IgD-negative memory B cell (primary cell): ENCODE results near the gene TRAPPC3L. TPM values are rescaled to one million over a fixed set of nuclear protein-coding genes. Genes with fewer than 3 reads are reported as not detected.

Experiments used
- H3K27ac Mint-ChIP-seq, 3 donors: one replicate each; pipeline ENCODE4 v1.8.0; 2020 to 2022; ENCODE audit warnings: mild to moderate bottlenecking in 3 of 3, mixed read lengths in 3 of 3, moderate library complexity in 1 of 3
- H3K27me3 Mint-ChIP-seq: one replicate; pipeline ENCODE4 v1.8.0; 2021; ENCODE audit warnings: mixed read lengths
- H3K36me3 Mint-ChIP-seq: one replicate; pipeline ENCODE4 v1.8.0; 2020; ENCODE audit warnings: mild to moderate bottlenecking, mixed read lengths
- H3K4me1 Mint-ChIP-seq, 3 donors: one replicate each; pipeline ENCODE4 v1.8.0; 2020 to 2022; ENCODE audit warnings: mixed read lengths in 3 of 3, mild to moderate bottlenecking in 1 of 3
- H3K4me3 Mint-ChIP-seq, 4 donors: one replicate each; pipeline ENCODE4 v1.8.0; 2020 to 2022; ENCODE audit warnings: mild to moderate bottlenecking in 4 of 4, mixed read lengths in 4 of 4, moderate library complexity in 3 of 4
- H3K9me3 Mint-ChIP-seq, 3 donors: one replicate each; pipeline ENCODE4 v1.8.0; 2020 to 2021; ENCODE audit warnings: mixed read lengths in 3 of 3, mild to moderate bottlenecking in 1 of 3
- polyA plus RNA-seq: library from polyadenylated mRNA; unstranded; fragments of 300-500 nt; fragmentation: Illumina TruSeq; gene quantifications from one replicate; pipeline ENCODE4 v1.2.3, GENCODE V29; 2021

Gene TRAPPC3L
- polyA plus RNA-seq, 1 donor from 2014 or later = not detected

- no peaks in the 10 kb centered on the region for H3K9me3 Mint-ChIP-seq
- no peak overlapping the region for H3K4me3 Mint-ChIP-seq
- H3K27me3 Mint-ChIP-seq = no peaks in the 10 kb centered on the region
- no peaks in the 10 kb centered on the region for H3K36me3 Mint-ChIP-seq
- peaks cover 11 to 22% (median 12%) of the 10 kb centered on the region in 3 donors for H3K4me1 Mint-ChIP-seq
- no peak overlapping the region for H3K27ac Mint-ChIP-seq
These were observed 88.6 kb downstream of the TRAPPC3L start for GRCh38 chr6:116456927-116457326.

DNA sequence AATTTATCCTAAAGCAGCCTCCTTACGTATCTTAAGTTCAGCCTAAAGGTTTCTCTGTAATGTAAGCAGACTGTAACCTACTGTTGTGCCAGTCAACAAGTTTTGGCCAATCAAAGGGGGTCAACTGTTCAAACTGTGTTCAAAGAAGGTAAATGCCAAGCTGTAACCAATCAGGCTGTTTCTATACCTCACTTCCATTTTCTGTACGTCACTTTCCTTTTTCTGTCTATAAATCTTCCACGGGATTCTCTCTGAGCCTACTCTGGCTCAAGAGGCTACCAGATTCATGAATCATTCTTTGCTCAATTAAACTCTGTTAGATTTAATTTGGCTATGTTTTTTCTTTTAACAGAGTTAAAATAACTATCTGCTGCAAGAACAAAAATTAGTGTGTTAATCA, 89.4 kb downstream of the TRAPPC3L start:
- Mint-ChIP-seq H3K9me3 (no peaks in the 10 kb centered on the region), H3K36me3 (no peaks in the 10 kb centered on the region), H3K4me1 (peaks cover 9 to 20% (median 9%) of the 10 kb centered on the region in 3 donors), H3K27ac (no peak overlapping the region), H3K4me3 (no peak overlapping the region), H3K27me3 (no peaks in the 10 kb centered on the region)

DNA sequence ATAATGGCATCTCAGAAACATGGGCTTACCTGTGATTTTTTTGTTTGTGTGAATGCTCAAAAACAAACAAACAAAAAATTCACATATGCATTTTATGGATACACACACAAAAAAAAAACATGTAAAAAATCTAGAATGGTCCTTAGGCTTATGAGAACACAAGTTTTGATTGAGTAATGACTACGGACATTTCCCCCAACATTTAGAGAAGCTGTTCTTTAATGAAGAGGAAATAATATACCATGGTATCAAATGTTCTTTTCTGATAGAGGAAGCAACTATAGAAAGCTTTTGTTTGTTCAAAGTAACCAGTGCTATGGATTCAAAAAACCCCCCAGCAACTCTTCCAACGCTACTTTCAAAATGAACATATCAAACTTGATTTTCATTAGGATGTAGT, 93.0 kb downstream of the TRAPPC3L start:
- H3K4me3 Mint-ChIP-seq = no peak overlapping the region
- H3K4me1 Mint-ChIP-seq = peaks cover 16 to 20% (median 16%) of the 10 kb centered on the region in 3 donors
- H3K9me3 Mint-ChIP-seq = no peaks in the 10 kb centered on the region
- no peak overlapping the region for H3K27ac Mint-ChIP-seq
- H3K27me3 Mint-ChIP-seq = no peaks in the 10 kb centered on the region
- peaks cover 1% of the 10 kb centered on the region for H3K36me3 Mint-ChIP-seq

DNA sequence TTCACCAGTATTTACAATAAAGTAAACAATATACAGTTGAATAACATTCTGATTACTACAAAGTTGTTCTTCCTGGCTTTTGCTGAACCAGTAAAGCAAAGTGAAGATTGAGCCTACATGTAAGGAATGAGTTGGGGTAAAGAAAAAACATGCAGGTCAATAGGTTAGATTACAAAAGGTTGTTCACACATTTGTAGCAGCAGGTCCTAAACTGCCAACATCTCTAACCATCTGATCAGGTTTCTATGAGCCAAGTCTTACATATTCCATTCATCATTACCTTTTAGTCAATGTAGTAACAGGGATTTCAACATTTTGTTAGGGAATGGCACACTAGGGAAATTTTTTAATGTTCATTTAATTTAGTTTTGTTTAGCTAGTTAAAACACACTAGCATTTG, 93.6 kb downstream of the TRAPPC3L start:
- H3K4me3 Mint-ChIP-seq = no peak overlapping the region
- H3K27me3 Mint-ChIP-seq = no peaks in the 10 kb centered on the region
- no peaks in the 10 kb centered on the region for H3K9me3 Mint-ChIP-seq
- H3K27ac Mint-ChIP-seq = no peak overlapping the region
- peaks cover 16 to 20% (median 16%) of the 10 kb centered on the region in 3 donors for H3K4me1 Mint-ChIP-seq
- H3K36me3 Mint-ChIP-seq = peaks cover 1% of the 10 kb centered on the region

DNA sequence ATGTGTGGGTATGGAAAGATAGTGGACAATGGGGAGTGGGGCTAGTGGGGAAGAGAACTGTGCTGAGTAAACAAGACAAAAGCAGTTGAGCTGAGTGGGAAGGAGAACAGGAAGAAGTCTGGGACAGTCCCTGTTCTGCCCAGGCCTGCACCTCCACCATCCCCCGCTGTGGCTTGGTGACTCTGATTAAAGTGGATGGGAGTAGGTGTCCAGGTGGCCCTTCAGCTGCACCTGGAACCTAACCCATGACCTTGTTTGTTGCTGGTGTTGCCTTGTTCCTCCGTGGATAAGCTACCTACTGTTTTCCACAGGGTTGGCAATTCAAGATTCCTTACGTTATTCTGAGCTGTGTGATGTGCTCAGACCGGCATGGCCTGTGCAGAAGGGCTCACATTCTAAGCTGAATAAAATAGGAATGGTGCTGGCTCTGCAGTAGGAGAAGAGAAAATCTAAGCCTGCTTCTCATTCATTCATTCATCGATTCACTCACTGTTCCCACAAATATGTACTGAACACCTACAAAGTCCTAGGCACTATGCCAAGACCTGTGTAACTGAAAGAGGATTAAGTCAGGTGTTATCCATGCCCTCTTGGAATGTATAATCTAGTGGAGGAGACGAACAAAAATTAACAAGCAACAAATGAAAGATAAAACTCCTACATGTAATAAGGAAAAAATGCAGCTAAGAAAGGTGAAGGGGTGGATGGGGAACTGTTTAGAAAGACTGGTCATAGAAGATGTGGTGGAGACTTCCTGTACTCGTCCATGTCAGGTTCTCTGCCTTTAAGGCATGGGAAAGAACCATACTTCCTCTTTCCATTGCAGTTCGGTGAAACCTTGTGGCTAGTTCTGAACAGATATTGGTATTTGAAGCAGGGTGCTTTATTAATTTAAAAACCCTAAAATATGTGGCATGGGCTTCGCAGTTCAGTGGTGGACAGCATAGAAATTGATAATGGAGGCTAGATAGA, 94.4 kb downstream of the TRAPPC3L start:
- Mint-ChIP-seq H3K9me3 (no peaks in the 10 kb centered on the region), H3K27ac (peak overlapping the region in 2 of 3 donors; percentile 3 to 48), H3K4me1 (peaks cover 18 to 20% (median 18%) of the 10 kb centered on the region in 3 donors), H3K27me3 (no peaks in the 10 kb centered on the region), H3K4me3 (peak overlapping the region in 2 of 4 donors; percentile 39 to 88), H3K36me3 (peaks cover 1% of the 10 kb centered on the region)

GRCh38 chr6:116450185-116450710, 95.2 kb downstream of the TRAPPC3L start:
- peaks cover 1% of the 10 kb centered on the region for H3K36me3 Mint-ChIP-seq
- no peaks in the 10 kb centered on the region for H3K27me3 Mint-ChIP-seq
- H3K4me3 Mint-ChIP-seq = peak overlapping the region in 1 of 4 donors; percentile 20
- peaks cover 18 to 21% (median 20%) of the 10 kb centered on the region in 3 donors for H3K4me1 Mint-ChIP-seq
- no peak overlapping the region for H3K27ac Mint-ChIP-seq
- no peaks in the 10 kb centered on the region for H3K9me3 Mint-ChIP-seq

DNA sequence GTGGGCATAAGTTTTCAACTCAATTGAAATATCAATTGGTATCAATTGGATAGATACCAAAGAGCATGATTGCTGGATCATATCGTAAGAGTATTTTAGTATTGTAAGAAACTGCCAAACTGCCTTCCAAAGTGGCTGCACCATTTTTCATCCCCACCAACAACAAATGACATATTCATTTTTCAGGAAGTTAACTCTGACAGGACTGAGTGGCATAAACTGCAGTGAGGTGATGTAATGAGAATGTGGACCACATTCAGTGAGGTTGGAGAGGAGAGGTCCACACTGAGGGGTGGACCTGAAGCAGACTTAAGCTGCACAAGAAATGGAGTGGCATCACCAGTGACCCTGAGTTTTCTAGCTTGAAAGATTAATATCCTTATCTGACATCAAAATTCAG, 95.9 kb downstream of the TRAPPC3L start:
- no peaks in the 10 kb centered on the region for H3K27me3 Mint-ChIP-seq
- no peak overlapping the region for H3K4me3 Mint-ChIP-seq
- no peak overlapping the region for H3K27ac Mint-ChIP-seq
- no peaks in the 10 kb centered on the region for H3K9me3 Mint-ChIP-seq
- peaks cover 25 to 28% (median 25%) of the 10 kb centered on the region in 3 donors for H3K4me1 Mint-ChIP-seq
- peaks cover 1% of the 10 kb centered on the region for H3K36me3 Mint-ChIP-seq

GRCh38 chr6:116447496-116448011, 97.9 kb downstream of the TRAPPC3L start:
- Mint-ChIP-seq H3K4me3 (no peak overlapping the region), H3K27ac (no peak overlapping the region), H3K27me3 (no peaks in the 10 kb centered on the region)

DNA sequence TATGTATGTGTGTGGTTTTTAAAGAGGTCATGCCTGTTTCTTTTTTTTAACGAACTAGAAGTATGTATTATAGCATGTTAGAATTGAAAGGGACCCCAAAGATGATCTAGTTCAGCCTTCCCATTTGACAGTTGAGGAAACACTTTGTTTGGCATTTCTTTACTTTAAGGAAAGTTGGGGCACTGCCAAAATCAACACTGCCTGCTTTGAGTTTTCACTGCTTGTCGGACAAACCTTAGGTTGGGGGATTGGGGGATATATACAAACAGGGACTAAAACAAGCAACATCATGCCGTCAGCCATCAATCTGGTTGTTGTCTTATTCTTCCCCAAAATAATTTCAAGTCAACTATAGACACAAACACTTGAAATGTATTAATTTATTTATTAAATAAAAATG, 98.4 kb downstream of the TRAPPC3L start:
- peaks cover 33 to 36% (median 36%) of the 10 kb centered on the region in 3 donors for H3K4me1 Mint-ChIP-seq
- H3K27ac Mint-ChIP-seq = no peak overlapping the region
- no peaks in the 10 kb centered on the region for H3K27me3 Mint-ChIP-seq
- H3K36me3 Mint-ChIP-seq = peaks cover 1% of the 10 kb centered on the region
- H3K9me3 Mint-ChIP-seq = no peaks in the 10 kb centered on the region
- H3K4me3 Mint-ChIP-seq = no peak overlapping the region

More at GRCh38 chr6:116447496-116448011, 97.9 kb downstream of the TRAPPC3L start:
- peaks cover 33 to 36% (median 35%) of the 10 kb centered on the region in 3 donors for H3K4me1 Mint-ChIP-seq
- H3K9me3 Mint-ChIP-seq = no peaks in the 10 kb centered on the region
- peaks cover 1% of the 10 kb centered on the region for H3K36me3 Mint-ChIP-seq

GRCh38 chr6:116446399-116446798, 99.1 kb downstream of the TRAPPC3L start:
- no peaks in the 10 kb centered on the region for H3K27me3 Mint-ChIP-seq
- no peak overlapping the region for H3K27ac Mint-ChIP-seq
- H3K4me1 Mint-ChIP-seq = peaks cover 31 to 37% (median 33%) of the 10 kb centered on the region in 3 donors

DNA sequence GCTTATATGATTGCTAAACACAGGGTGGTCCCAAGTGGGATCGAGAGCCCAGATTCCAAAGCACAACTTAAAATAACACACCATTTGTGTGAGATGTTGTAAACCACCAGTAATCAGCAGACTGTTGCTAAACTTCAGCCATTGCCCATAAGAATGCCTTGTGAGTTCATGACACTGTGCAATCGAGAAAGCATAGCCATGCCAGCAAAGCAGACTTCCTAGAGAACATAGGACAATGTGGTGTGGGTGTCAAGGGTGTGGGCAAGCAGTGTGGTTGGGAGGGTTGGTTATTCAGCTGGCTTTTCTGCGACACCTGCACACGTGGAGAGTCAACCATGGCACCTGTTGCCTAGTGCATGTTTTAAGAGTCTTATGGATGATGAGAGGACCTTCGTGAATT, 100.4 kb downstream of the TRAPPC3L start:
- peaks cover 22 to 26% (median 24%) of the 10 kb centered on the region in 3 donors for H3K4me1 Mint-ChIP-seq
- no peaks in the 10 kb centered on the region for H3K27me3 Mint-ChIP-seq
- H3K27ac Mint-ChIP-seq = no peak overlapping the region
- no peak overlapping the region for H3K4me3 Mint-ChIP-seq
- H3K9me3 Mint-ChIP-seq = no peaks in the 10 kb centered on the region
- H3K36me3 Mint-ChIP-seq = peaks cover 1% of the 10 kb centered on the region

More at GRCh38 chr6:116446399-116446798, 99.1 kb downstream of the TRAPPC3L start:
- Mint-ChIP-seq H3K9me3 (no peaks in the 10 kb centered on the region), H3K4me3 (no peak overlapping the region), H3K36me3 (peaks cover 1% of the 10 kb centered on the region)

Other genes with a start within 250 kb of the TRAPPC3L start
- gene DSE, start 174.7 kb downstream of the TRAPPC3L start, polyA plus RNA-seq = 23.6 TPM
- gene CALHM6, start 84.3 kb downstream of the TRAPPC3L start, polyA plus RNA-seq = 307 TPM
- not detected for gene CALHM5, start 34.0 kb downstream of the TRAPPC3L start, polyA plus RNA-seq
- gene CALHM4, start 8.1 kb upstream of the TRAPPC3L start, polyA plus RNA-seq = not detected
- gene RWDD1, start 25.8 kb upstream of the TRAPPC3L start, polyA plus RNA-seq = 52.3 TPM
- gene RSPH4A, start 70.8 kb upstream of the TRAPPC3L start, polyA plus RNA-seq = not detected
- 4.4 TPM for gene ZUP1, start 123.1 kb upstream of the TRAPPC3L start, polyA plus RNA-seq
- gene KPNA5, start 135.5 kb upstream of the TRAPPC3L start, polyA plus RNA-seq = 11.5 TPM
- gene FAM162B, start 220.0 kb upstream of the TRAPPC3L start, polyA plus RNA-seq = not detected